DOHH2 (cell line): ENCODE measurements around the gene FARP2.

ENCODE experiments used
- H3F3A ChIP-seq: fragments of 200-600 bp; sonication (generic), shearing (Covaris generic); 2 replicates; pipeline ENCODE4 v1.6.0; 2016; ENCODE audit warnings: antibody characterized with exemption, mild to moderate bottlenecking; ENCODE audit not compliant: control insufficient read depth, insufficient read depth
- H3K27ac ChIP-seq: fragments of 200-600 bp; sonication (generic); 2 replicates; pipeline ENCODE4 v1.5.1; 2014; ENCODE audit warnings: low read depth, mild to moderate bottlenecking, low read length, moderate library complexity
- H3K27me3 ChIP-seq: fragments of 200-600 bp; sonication (generic); 2 replicates; pipeline ENCODE4 v1.6.1; 2014; ENCODE audit warnings: mild to moderate bottlenecking, low read length, mixed read lengths; ENCODE audit not compliant: control insufficient read depth
- H3K36me3 ChIP-seq: fragments of 200-600 bp; sonication (generic); 2 replicates; pipeline ENCODE4 v1.6.1; 2014; ENCODE audit warnings: mild to moderate bottlenecking, low read length, moderate library complexity, mixed read lengths; ENCODE audit not compliant: control insufficient read depth
- H3K4me1 ChIP-seq: fragments of 200-600 bp; sonication (generic); 2 replicates; pipeline ENCODE4 v1.6.1; 2014; ENCODE audit warnings: mild to moderate bottlenecking, low read length, mixed read lengths; ENCODE audit not compliant: control insufficient read depth
- H3K4me2 ChIP-seq: fragments of 200-600 bp; sonication (generic); 2 replicates; pipeline ENCODE4 v1.6.0; 2014; ENCODE audit warnings: mild to moderate bottlenecking, low read length, moderate library complexity
- H3K4me3 ChIP-seq: fragments of 200-600 bp; sonication (generic); 2 replicates; pipeline ENCODE4 v1.5.1; 2014; ENCODE audit warnings: mild to moderate bottlenecking, low read length, mixed read lengths
- H3K79me2 ChIP-seq: fragments of 200-600 bp; sonication (generic); 2 replicates; pipeline ENCODE4 v1.6.1; 2014; ENCODE audit warnings: mild to moderate bottlenecking, low read length, mixed read lengths; ENCODE audit not compliant: control insufficient read depth
- H3K9me2 ChIP-seq: fragments of 200-600 bp; sonication (generic); replicated peaks from 2 replicates; pipeline ENCODE4 v1.6.1; 2014; ENCODE audit warnings: mild to moderate bottlenecking, low read length, mixed read lengths; ENCODE audit not compliant: control insufficient read depth
- H3K9me3 ChIP-seq: fragments of 200-600 bp; sonication (generic); 2 replicates; pipeline ENCODE4 v1.6.1; 2014; ENCODE audit warnings: antibody characterized with exemption, low read length, mixed read lengths; ENCODE audit not compliant: control insufficient read depth, insufficient read depth
- H4K20me1 ChIP-seq: fragments of 200-600 bp; sonication (generic); 2 replicates; pipeline ENCODE4 v1.6.0; 2014; ENCODE audit warnings: low read depth, mild to moderate bottlenecking, antibody characterized with exemption, low read length, moderate library complexity; ENCODE audit not compliant: control insufficient read depth, insufficient read depth
- EZH2phosphoT487 ChIP-seq: fragments of 200-600 bp; sonication (generic); IDR thresholded peaks from 2 replicates; pipeline ENCODE4 v1.6.1; 2017; ENCODE audit warnings: borderline replicate concordance, mild to moderate bottlenecking, antibody characterized with exemption, low read length, moderate library complexity, mixed read lengths
- TF ChIP-seq, protein P1 (sequence below): fragments of 200-600 bp; sonication (generic); IDR thresholded peaks from one replicate; pipeline ENCODE4 v1.5.1; 2014; ENCODE audit warnings: antibody characterized with exemption, mild to moderate bottlenecking, low read depth, low read length; ENCODE audit not compliant: poor library complexity, severe bottlenecking

The FARP2 gene

DNA sequence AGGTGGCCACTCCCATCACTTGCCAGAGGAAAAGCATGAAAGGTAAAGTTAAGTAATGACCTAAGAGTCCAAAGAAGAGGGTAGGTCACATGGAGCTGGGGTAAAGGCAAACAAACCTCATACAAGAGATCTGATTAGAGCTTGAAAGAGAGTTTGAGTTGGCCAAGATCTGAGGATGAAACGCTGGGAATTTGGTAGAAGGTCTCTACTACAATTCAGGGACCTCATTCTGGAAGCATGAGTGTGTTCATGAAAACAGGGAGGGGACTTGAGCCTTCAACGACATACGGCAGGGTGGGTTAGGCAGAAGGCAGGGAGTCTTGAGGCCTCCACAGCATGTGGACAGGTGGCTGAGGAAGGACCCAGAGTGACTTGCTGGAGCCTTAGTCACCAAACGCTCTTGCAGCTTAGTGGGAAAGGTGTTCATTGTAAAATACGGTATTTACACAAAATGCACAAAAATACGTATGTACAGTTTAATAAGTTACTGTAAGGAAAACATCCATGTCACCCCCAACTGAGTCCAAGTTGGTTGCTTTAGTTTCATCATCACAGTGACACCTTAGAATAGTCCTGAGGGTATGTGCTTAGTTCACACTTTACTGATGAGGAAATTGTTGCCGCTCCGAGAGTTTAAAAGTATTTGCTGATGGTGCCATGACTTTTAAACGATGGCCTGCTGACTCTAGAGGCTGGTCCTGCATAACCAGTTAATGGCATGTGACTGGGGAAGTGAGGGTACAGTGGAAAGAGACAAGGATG is 5.0 kb upstream of the FARP2 start:
- H3K9me2 ChIP-seq, result no peaks in the 10 kb centered on the region
- H3K36me3 ChIP-seq, result peaks cover 85% of the 10 kb centered on the region
- H3K9me3 ChIP-seq, result no peaks in the 10 kb centered on the region
- H3K79me2 ChIP-seq, result no peaks in the 10 kb centered on the region
- H3K4me2 ChIP-seq, result no peak overlapping the region
- H3K4me1 ChIP-seq, result peaks cover 8% of the 10 kb centered on the region
- no peak overlapping the region for H3K4me3 ChIP-seq
- TF ChIP-seq EZH2phosphoT487, result no peak
- TF ChIP-seq, protein P1, sequence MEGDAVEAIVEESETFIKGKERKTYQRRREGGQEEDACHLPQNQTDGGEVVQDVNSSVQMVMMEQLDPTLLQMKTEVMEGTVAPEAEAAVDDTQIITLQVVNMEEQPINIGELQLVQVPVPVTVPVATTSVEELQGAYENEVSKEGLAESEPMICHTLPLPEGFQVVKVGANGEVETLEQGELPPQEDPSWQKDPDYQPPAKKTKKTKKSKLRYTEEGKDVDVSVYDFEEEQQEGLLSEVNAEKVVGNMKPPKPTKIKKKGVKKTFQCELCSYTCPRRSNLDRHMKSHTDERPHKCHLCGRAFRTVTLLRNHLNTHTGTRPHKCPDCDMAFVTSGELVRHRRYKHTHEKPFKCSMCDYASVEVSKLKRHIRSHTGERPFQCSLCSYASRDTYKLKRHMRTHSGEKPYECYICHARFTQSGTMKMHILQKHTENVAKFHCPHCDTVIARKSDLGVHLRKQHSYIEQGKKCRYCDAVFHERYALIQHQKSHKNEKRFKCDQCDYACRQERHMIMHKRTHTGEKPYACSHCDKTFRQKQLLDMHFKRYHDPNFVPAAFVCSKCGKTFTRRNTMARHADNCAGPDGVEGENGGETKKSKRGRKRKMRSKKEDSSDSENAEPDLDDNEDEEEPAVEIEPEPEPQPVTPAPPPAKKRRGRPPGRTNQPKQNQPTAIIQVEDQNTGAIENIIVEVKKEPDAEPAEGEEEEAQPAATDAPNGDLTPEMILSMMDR, result no peak
- H3K27me3 ChIP-seq, result no peaks in the 10 kb centered on the region
- peaks cover 34% of the 10 kb centered on the region for H3F3A ChIP-seq
- no peaks in the 10 kb centered on the region for H4K20me1 ChIP-seq
- H3K27ac ChIP-seq, result no peak overlapping the region

DNA sequence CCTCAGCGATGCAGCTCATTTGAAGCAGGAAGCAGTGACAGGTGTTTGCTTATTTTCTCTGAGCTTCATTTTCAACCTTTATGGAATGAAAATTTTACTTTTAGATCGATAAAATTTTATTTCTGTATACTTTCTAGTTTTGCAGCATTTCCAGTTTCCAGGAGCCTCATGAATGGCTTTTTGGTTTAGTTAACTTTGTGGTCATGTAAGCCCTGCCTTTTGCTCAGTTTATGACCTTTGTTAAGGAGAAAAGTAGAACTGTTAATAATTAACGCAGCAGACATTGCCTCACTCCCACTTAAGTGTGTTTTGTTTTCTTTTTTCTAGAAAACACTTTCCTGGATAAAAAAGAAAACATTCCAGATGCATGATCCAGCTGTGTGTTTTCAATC is 4.4 kb upstream of the FARP2 start:
- no peaks in the 10 kb centered on the region for H3K27me3 ChIP-seq
- TF ChIP-seq, protein P1, result no peak
- TF ChIP-seq EZH2phosphoT487, result no peak
- H4K20me1 ChIP-seq, result no peaks in the 10 kb centered on the region
- H3K4me1 ChIP-seq, result peaks cover 8% of the 10 kb centered on the region
- peaks cover 34% of the 10 kb centered on the region for H3F3A ChIP-seq
- H3K9me3 ChIP-seq, result no peaks in the 10 kb centered on the region
- no peak overlapping the region for H3K4me2 ChIP-seq
- H3K36me3 ChIP-seq, result peaks cover 84% of the 10 kb centered on the region
- no peaks in the 10 kb centered on the region for H3K9me2 ChIP-seq
- no peak overlapping the region for H3K27ac ChIP-seq
- peaks cover 5% of the 10 kb centered on the region for H3K79me2 ChIP-seq
- H3K4me3 ChIP-seq, result no peak overlapping the region

DNA sequence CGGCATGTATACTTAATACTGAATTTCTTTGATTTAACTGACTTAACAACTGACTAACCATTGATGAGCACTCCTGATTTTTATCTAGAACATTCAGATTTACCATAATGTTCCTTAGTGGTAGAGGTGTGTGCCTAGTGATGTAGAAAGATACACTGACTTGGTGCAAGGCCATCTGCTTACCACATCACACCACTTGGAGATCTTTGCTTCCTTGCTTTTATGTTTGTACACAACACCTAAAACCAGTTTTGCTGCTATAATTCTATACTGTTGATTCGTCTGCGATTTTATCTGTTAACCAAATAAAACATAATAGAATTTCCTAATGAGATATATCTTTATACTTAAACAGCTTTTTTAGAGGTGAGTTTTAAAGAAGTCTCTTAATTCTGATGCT is 3.9 kb upstream of the FARP2 start:
- H3K9me3 ChIP-seq, result no peaks in the 10 kb centered on the region
- H3K4me1 ChIP-seq, result peaks cover 13% of the 10 kb centered on the region
- H3K79me2 ChIP-seq, result peaks cover 11% of the 10 kb centered on the region
- no peak overlapping the region for H3K4me3 ChIP-seq
- H3K9me2 ChIP-seq, result no peaks in the 10 kb centered on the region
- TF ChIP-seq EZH2phosphoT487, result no peak
- TF ChIP-seq, protein P1, result no peak
- peaks cover 82% of the 10 kb centered on the region for H3K36me3 ChIP-seq
- H3K27ac ChIP-seq, result no peak overlapping the region
- no peak overlapping the region for H3K4me2 ChIP-seq
- peaks cover 34% of the 10 kb centered on the region for H3F3A ChIP-seq
- H3K27me3 ChIP-seq, result no peaks in the 10 kb centered on the region
- H4K20me1 ChIP-seq, result peaks cover 5% of the 10 kb centered on the region; the same call in 1 of the 2 replicates
